HG03520 (cell line): Measurements from ENCODE around the gene AP3D1.
A peak's percentile ranks its signal among the peaks of the same experiment; 100 is the strongest.
"Not testable (repeated sequence)": the region's sequence is repeated elsewhere in the genome, so short reads cannot be mapped to it uniquely, and the experiment has no call there.

ENCODE experiments used
- ATAC-seq: cut with Tn5 transposase; IDR thresholded peaks from one replicate; pipeline ENCODE4 v1.9.1; 2021; ENCODE audit warnings: mild to moderate bottlenecking, moderate library complexity; ENCODE audit not compliant: unreplicated experiment

Gene AP3D1

GRCh38 chr19:2151339-2152229 is at the start of gene AP3D1:
TSS of gene AP3D1 (minus strand) at chr19:2151566. CDS start at chr19:2151334, 232 bp downstream.
- peak; percentile 92 for ATAC-seq

GRCh38 chr19:2200624-2201294 is 49.4 kb upstream of the AP3D1 start:
- not testable (repeated sequence) for ATAC-seq

- no peak for ATAC-seq
Observed at GRCh38 chr19:2199861-2200623, 48.7 kb upstream of the AP3D1 start.

GRCh38 chr19:2199215-2199614 is 47.8 kb upstream of the AP3D1 start:
- ATAC-seq: no peak

- ATAC-seq: no peak
Observed at GRCh38 chr19:2198317-2198716, 47.0 kb upstream of the AP3D1 start.

DNA sequence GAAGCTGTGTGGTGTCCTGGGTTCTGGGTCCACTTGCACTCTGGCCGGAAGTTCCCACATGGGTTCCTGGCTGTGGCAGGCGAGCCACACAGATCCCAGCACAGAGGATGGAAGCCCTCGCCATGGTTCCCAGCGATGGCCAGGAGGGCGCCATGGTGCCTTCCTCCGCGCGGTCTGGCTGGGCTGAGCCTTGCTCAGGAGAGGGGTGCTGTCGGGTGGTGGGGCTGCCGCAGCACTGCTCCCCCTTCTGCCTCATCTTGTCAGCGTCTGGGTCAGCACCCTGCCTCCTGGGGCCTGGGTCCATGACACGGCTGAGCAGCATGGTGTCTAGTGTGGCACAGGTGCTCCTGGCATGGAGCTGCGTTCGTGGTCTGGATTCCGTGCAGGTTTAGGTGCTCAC is 45.9 kb upstream of the AP3D1 start:
- no peak for ATAC-seq

DNA sequence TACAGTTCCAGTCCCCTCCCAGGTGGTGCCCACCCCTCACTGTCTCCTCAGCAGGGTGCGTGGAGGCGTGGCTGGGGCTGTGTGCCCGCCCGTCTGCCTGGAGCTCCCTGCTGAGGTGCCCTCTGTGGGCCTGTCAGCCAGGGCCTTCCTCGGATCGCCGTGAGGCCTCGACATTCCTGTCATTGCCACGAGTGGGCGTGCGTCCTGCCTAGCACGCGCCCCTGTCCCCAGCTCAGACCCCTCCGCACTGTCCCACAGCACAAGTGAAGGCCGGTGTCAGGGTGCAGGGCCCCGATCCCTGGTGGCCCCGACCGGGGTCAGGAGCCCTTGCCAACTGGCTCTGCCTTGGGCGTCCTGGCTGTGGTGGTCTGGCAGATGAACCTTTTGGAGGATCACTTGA is 44.5 kb upstream of the AP3D1 start:
- no peak for ATAC-seq

DNA sequence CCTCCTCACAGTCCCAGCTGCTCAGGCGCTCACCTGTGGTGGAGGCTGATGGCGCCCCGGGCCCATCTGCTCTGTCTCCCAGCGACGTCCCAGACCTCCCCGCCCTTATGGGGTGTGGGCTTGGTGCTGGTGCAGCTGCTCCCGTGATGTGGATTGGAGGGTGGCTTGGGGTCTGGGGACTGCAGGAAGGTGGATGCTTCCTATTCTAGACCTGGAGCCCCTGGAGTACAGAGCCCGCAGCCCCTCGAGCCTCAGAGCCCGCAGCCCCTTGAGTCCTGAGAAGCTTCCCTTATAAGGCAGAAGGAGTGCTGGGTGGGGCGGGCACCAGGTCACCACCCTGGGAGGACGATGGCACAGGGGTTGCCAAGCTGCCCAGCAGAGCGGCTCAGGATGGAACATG is 44.0 kb upstream of the AP3D1 start:
- no peak for ATAC-seq

- no peak for ATAC-seq
Observed at GRCh38 chr19:2194513-2195078, 43.2 kb upstream of the AP3D1 start.

DNA sequence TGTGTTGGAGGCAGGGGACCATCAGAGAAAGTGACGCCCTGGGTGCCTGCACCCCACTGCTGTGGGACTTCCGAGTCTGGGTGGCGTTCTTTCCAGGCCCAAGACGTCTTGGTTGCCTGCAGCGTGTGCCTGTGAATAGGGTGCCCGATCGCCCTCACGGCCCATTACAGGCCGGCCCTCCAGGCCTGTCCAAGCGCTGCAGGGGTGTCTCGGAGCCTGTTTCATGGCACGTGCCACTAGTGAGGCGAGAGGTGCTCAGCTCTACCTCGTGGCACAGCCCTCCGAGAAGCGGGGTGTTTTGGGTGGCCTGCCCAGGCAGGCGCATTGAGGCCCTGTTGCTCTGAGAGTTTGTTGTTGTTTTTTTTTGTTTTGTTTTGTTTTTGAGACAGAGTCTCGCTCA is 42.4 kb upstream of the AP3D1 start:
- no peak for ATAC-seq

- ATAC-seq: no peak
Observed at GRCh38 chr19:2192862-2193261, 41.5 kb upstream of the AP3D1 start.

DNA sequence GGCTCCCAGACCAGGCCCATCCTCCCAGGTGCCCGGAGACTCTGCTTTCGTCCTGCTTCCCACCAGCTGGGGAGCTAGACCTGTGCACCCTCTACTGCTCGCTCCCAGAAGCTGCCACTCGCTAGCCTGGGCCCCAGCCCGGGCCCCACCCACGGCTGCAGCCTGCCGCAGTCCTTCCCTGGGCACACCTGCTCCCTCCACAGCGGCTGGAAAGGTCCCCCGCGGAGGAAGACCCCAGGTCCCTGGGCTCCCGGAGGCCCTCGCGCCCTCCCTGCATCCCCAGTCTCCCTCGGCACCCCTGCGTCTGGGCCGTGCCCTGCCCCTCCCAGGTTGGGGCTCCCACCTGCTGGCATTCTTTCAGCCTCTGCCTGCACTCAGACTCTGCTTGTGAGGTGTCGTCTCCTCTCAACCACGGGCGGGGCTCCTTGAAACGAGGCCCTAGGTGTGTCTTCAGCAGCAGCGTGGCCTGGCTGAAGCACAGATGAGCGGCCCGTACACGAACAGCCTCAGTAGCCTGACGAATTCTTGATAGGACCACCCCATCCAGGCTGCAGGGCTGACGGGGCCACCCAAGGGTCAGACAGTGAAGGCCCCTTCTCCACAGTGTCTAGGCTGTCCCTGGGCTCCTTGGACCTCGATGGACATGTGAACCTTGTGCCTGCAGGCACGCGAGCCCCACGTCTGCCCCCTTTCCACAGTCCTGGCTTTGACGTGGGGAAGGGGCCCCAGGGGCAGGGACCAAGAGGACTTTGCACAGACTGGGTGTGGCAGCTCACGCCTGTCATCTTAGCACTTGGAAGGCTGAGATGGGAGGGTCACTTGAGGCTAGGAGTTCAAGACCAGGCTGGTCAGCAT is 40.3 kb upstream of the AP3D1 start:
- ATAC-seq: no peak

DNA sequence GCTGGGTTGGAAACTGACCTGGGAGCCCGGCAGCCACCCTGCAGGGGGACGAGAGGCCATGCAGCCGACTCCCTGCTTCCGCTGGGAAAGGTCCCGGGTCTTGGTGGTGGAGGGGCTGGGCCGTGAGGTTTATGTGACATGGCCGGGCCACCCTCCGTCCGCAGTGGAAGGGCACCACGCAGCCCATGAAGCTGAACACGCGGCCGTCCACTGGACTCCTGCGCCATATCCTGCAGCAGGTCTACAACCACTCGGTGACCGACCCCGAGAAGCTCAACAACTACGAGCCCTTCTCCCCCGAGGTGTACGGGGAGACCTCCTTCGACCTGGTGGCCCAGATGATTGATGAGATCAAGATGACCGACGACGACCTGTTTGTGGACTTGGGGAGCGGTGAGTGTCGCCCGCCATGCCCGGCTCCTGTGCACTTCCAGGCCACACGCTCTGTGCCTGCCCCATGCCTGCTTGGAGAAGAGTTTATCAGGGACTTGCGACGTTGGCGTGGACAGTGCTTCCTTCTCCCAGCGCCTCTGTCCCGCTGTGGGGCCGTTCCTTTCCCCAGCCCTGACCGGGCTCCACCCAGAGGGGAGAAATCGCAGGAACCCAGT is 39.6 kb upstream of the AP3D1 start:
- ATAC-seq: no peak

DNA sequence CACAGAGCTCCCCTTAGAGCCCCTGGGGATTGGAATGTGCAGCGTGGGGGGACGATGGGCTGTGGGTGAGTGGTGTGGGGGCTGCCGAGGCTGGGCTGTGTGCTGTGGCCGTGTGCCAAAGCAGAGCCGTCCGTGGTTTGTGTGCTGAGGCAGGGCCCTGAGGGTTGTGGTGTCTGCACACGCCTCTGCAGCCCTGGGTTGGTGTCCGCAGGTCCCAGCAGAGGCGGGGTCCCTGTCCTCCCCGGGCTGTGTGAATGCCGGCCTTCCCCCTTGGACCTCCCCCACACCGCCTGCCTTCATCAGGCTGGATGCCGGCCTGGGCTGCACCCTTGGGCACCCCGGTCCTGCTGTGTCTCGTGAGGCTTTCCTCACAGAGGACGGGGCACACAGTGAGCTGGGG is 38.5 kb upstream of the AP3D1 start:
- no peak for ATAC-seq

GRCh38 chr19:2188708-2189385 is 37.5 kb upstream of the AP3D1 start:
- no peak for ATAC-seq

DNA sequence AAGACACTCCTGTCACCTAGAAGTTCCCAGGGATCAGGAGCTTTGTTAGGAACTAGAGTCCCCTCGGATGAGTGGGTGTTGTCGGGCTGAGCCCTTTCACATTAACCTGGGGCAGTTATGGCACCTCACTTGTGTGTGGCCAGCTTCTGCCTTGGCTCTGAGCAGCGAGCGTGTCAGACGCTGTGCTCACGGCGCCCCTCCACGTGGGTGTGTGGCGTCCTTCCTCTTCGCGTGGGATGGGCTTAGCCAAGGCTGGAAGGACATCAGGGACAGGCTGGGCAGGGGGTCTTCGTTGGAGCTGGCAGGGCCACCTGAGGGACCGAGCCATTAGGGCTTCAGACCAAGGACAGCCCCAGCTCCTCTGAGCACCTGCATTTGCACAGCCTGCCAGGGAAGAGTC is 35.8 kb upstream of the AP3D1 start:
- ATAC-seq: no peak

GRCh38 chr19:2186071-2186846 is 34.9 kb upstream of the AP3D1 start:
- ATAC-seq: no peak

GRCh38 chr19:2185734-2186070 is 34.3 kb upstream of the AP3D1 start:
- no peak for ATAC-seq
